Retinal pigment epithelial cell (primary cell): ENCODE results near the gene KIAA1671.
"Not testable (repeated sequence)": the region's sequence is repeated elsewhere in the genome, so short reads cannot be mapped to it uniquely, and the experiment has no call there.

ENCODE experiments used
- DNase-seq: peaks from one replicate; pipeline ENCODE4 v3.0.0-alpha.2; 2010; ENCODE audit warnings: low read depth
- H3K4me3 ChIP-seq: 2 replicates; pipeline ENCODE4 v1.5.1; 2011; ENCODE audit warnings: mild to moderate bottlenecking, low read length, control low read depth, moderate library complexity
- CTCF ChIP-seq: conservative IDR thresholded peaks from 2 replicates; pipeline ENCODE4 v1.5.1; 2011; ENCODE audit warnings: low read depth, low read length, control low read depth, inconsistent platforms

The KIAA1671 gene

GRCh38 chr22:25197340-25197739 lies 244.8 kb downstream of the KIAA1671 start:
- no peak for DNase-seq
- no peak for TF ChIP-seq CTCF
- no peak overlapping the region for H3K4me3 ChIP-seq

GRCh38 chr22:25199731-25200520 lies 247.4 kb downstream of the KIAA1671 start, which contains the start of gene CRYBB3:
CRYBB3 (plus strand) TSS chr22:25199858; CDS start chr22:25201397, 1,539 bp downstream.
- H3K4me3 ChIP-seq, result no peak within 1 kb of the TSS
- TF ChIP-seq CTCF, result no peak
- DNase-seq, result no peak

GRCh38 chr22:25200967-25201366 lies 248.5 kb downstream of the KIAA1671 start:
- TF ChIP-seq CTCF, result no peak
- DNase-seq, result no peak
- H3K4me3 ChIP-seq, result no peak overlapping the region

- no peak for DNase-seq
- TF ChIP-seq CTCF, result no peak
- no peak overlapping the region for H3K4me3 ChIP-seq
Measured at GRCh38 chr22:25201557-25202273, 249.2 kb downstream of the KIAA1671 start.

GRCh38 chr22:25202290-25202921 lies 249.9 kb downstream of the KIAA1671 start:
- no peak overlapping the region for H3K4me3 ChIP-seq
- peak; percentile 9 for DNase-seq
- TF ChIP-seq CTCF, result peak; percentile 98

GRCh38 chr22:25203082-25203481 lies 250.6 kb downstream of the KIAA1671 start:
- no peak for DNase-seq
- no peak overlapping the region for H3K4me3 ChIP-seq
- TF ChIP-seq CTCF, result no peak

GRCh38 chr22:25204547-25204946 lies 252.0 kb downstream of the KIAA1671 start:
- not testable (repeated sequence) for DNase-seq, H3K4me3 ChIP-seq
